ENCODE measurements around the gene GNG2. TPM values are rescaled to one million over a fixed set of nuclear protein-coding genes. Genes with fewer than 3 reads are reported as not detected.

GNG2 gene
- total and polyA plus RNA-seq, 2 experiments from 2014 or later: 9.9 to 14.8 TPM

GRCh38 chr14:52006361-52006760, 145.9 kb downstream of the GNG2 start (continued):
- no peak for TF ChIP-seq REST (IDR thresholded peaks at IDR 0.05; ENCODE audit: unreplicated experiment)

GRCh38 chr14:52007211-52007610, 146.8 kb downstream of the GNG2 start:
- Histone ChIP-seq H3K4me1 (ENCODE audit: insufficient read depth) (peaks cover 20% of the 10 kb centered on the region), H3K4me2 (peak overlapping the region; percentile 16; the same call in 1 of the 2 replicates), H3K36me3 (ENCODE audit: insufficient read depth) (peaks cover 54% of the 10 kb centered on the region), H3K4me3 (no peak overlapping the region), H3K9me2 (ENCODE audit: insufficient read depth) (no peaks in the 10 kb centered on the region), H3K27me3 (ENCODE audit: insufficient read depth) (no peaks in the 10 kb centered on the region), H3K27ac (ENCODE audit: low read depth) (no peak overlapping the region), H2AFZ (no peak overlapping the region), H3F3A (replicated peaks; ENCODE audit: low read depth) (no peaks in the 10 kb centered on the region), H3K79me2 (replicated peaks; ENCODE audit: insufficient read depth) (no peaks in the 10 kb centered on the region; the same call in 1 of the 2 replicates), H4K20me1 (replicated peaks; ENCODE audit: insufficient read depth) (peaks cover 6% of the 10 kb centered on the region; the same call in 1 of the 2 replicates)
- no peaks in the 10 kb centered on the region for H3K9me3 Mint-ChIP-seq
- H3K4me3 Mint-ChIP-seq: no peak overlapping the region
- H3K27me3 Mint-ChIP-seq (ENCODE audit: insufficient read depth, low read depth, poor library complexity): peaks cover 5% of the 10 kb centered on the region
- peak; percentile 34; the same call in 1 of the 2 replicates for TF ChIP-seq NANOG (IDR thresholded peaks at IDR 0.05; ENCODE audit: borderline replicate concordance)
- TF ChIP-seq POLR2AphosphoS5 (IDR thresholded peaks at IDR 0.05; ENCODE audit: low read depth): no peak
- peaks cover 79% of the 10 kb centered on the region for H3K36me3 Mint-ChIP-seq (ENCODE audit: low read depth)
- no peak overlapping the region for H3K27ac Mint-ChIP-seq
- peaks cover 7% of the 10 kb centered on the region; the same call in 2 of the 3 replicates for H3K4me1 Mint-ChIP-seq
- peak; percentile 25 for DNase-seq (ENCODE audit: low spot score)
- peak; percentile 37; the same call in 2 of the 3 replicates for ATAC-seq

- peaks cover 4% of the 10 kb centered on the region for H3K27me3 Mint-ChIP-seq (ENCODE audit: insufficient read depth, low read depth, poor library complexity)
- H3K4me2 ChIP-seq: 0 out of 2 replicates have a peak overlapping the region, but pooled peaks have one; percentile 16
- H3K79me2 ChIP-seq (replicated peaks; ENCODE audit: insufficient read depth): no peaks in the 10 kb centered on the region; the same call in 1 of the 2 replicates
- peaks cover 6% of the 10 kb centered on the region; the same call in 1 of the 2 replicates for H4K20me1 ChIP-seq (replicated peaks; ENCODE audit: insufficient read depth)
- no peaks in the 10 kb centered on the region for H3K27me3 ChIP-seq (ENCODE audit: insufficient read depth)
- H3K36me3 Mint-ChIP-seq (ENCODE audit: low read depth): peaks cover 77% of the 10 kb centered on the region
- ATAC-seq (peak; percentile 21; the same call in 1 of the 3 replicates), DNase-seq (ENCODE audit: low spot score) (no peak)
- H3K4me3 ChIP-seq: no peak overlapping the region
- no peaks in the 10 kb centered on the region for H3K9me3 Mint-ChIP-seq
- peaks cover 51% of the 10 kb centered on the region for H3K36me3 ChIP-seq (ENCODE audit: insufficient read depth)
- no peaks in the 10 kb centered on the region for H3K9me2 ChIP-seq (ENCODE audit: insufficient read depth)
- no peak overlapping the region for H2AFZ ChIP-seq
- H3K4me1 Mint-ChIP-seq: peaks cover 7% of the 10 kb centered on the region; the same call in 2 of the 3 replicates
- H3K27ac ChIP-seq (ENCODE audit: low read depth): no peak overlapping the region
- no peaks in the 10 kb centered on the region for H3F3A ChIP-seq (replicated peaks; ENCODE audit: low read depth)
- no peak overlapping the region for H3K4me3 Mint-ChIP-seq
- no peak overlapping the region for H3K27ac Mint-ChIP-seq
- TF ChIP-seq POLR2AphosphoS5 (IDR thresholded peaks at IDR 0.05; ENCODE audit: low read depth) (no peak), CTCF (conservative IDR thresholded peaks at IDR 0.05; ENCODE audit: low read depth in 2 of 2) (no peak), NANOG (IDR thresholded peaks at IDR 0.05; ENCODE audit: borderline replicate concordance) (no peak), ZNF462 (CRISPR knock-in tag; IDR thresholded peaks at IDR 0.05) (no peak)
- peaks cover 22% of the 10 kb centered on the region for H3K4me1 ChIP-seq (ENCODE audit: insufficient read depth)
Measured at GRCh38 chr14:52007637-52008036, 147.2 kb downstream of the GNG2 start.
